ENCODE measurements around the gene CSRNP2. TPM values are rescaled to one million over a fixed set of nuclear protein-coding genes. Genes with fewer than 3 reads are reported as not detected.
"Not testable (repeated sequence)": the region's sequence is repeated elsewhere in the genome, so short reads cannot be mapped to it uniquely, and the experiment has no call there.

Gene CSRNP2
- 10 to 100 TPM; 34.9 to 44.9 (median 39.0) TPM for polyA plus RNA-seq (ENCODE audit: insufficient read length in 4 of 4)

- DNase-seq (ENCODE audit: low read depth in 4 of 4, low spot score in 2 of 4): peak; percentile 68 to 92 (median 86)
Observed at GRCh38 chr12:51083126-51083833, at the start of gene CSRNP2. TSS of gene CSRNP2 (minus strand) at chr12:51083596. CDS start at chr12:51076561, 7,035 bp downstream.

- DNase-seq (ENCODE audit: low read depth in 4 of 4, low spot score in 2 of 4): no peak
Observed at GRCh38 chr12:51132693-51133092, 49.3 kb upstream of the CSRNP2 start.

GRCh38 chr12:51131745-51132521 lies 48.5 kb upstream of the CSRNP2 start:
- DNase-seq (ENCODE audit: low read depth in 4 of 4, low spot score in 2 of 4): no peak

GRCh38 chr12:51128919-51129318 lies 45.5 kb upstream of the CSRNP2 start:
- DNase-seq (ENCODE audit: low read depth in 4 of 4, low spot score in 2 of 4): peak in 2 of 4 donors; percentile 6 to 9

- DNase-seq (ENCODE audit: low read depth in 4 of 4, low spot score in 2 of 4): no peak
Observed at GRCh38 chr12:51127050-51127729, 43.8 kb upstream of the CSRNP2 start.

- no peak for DNase-seq (ENCODE audit: low read depth in 4 of 4, low spot score in 2 of 4)
Observed at GRCh38 chr12:51126297-51126696, 42.9 kb upstream of the CSRNP2 start.

- DNase-seq (ENCODE audit: low read depth in 4 of 4, low spot score in 2 of 4): no peak
Observed at GRCh38 chr12:51124504-51124903, 41.1 kb upstream of the CSRNP2 start.

- DNase-seq (ENCODE audit: low read depth in 4 of 4, low spot score in 2 of 4): no peak
Observed at GRCh38 chr12:51122844-51123243, 39.4 kb upstream of the CSRNP2 start.

GRCh38 chr12:51118706-51119105 lies 35.3 kb upstream of the CSRNP2 start:
- DNase-seq (ENCODE audit: low read depth in 4 of 4, low spot score in 2 of 4): no peak

GRCh38 chr12:51115533-51115932 lies 32.1 kb upstream of the CSRNP2 start:
- no peak for DNase-seq (ENCODE audit: low read depth in 4 of 4, low spot score in 2 of 4)

GRCh38 chr12:51108136-51108535 lies 24.7 kb upstream of the CSRNP2 start:
- no peak for DNase-seq (ENCODE audit: low read depth in 4 of 4, low spot score in 2 of 4)

- DNase-seq (ENCODE audit: low read depth in 4 of 4, low spot score in 2 of 4): no peak
Observed at GRCh38 chr12:51103977-51104376, 20.6 kb upstream of the CSRNP2 start.

GRCh38 chr12:51098611-51099010 lies 15.2 kb upstream of the CSRNP2 start:
- DNase-seq (ENCODE audit: low read depth in 4 of 4, low spot score in 2 of 4): no peak

- DNase-seq (ENCODE audit: low read depth in 4 of 4, low spot score in 2 of 4): no peak
Observed at GRCh38 chr12:51090705-51091229, 7.4 kb upstream of the CSRNP2 start.

- DNase-seq (ENCODE audit: low read depth in 4 of 4, low spot score in 2 of 4): no peak
Observed at GRCh38 chr12:51087818-51088217, 4.4 kb upstream of the CSRNP2 start.

GRCh38 chr12:51086933-51087332 lies 3.5 kb upstream of the CSRNP2 start:
- no peak for DNase-seq (ENCODE audit: low read depth in 4 of 4, low spot score in 2 of 4)

GRCh38 chr12:51085757-51086156 lies 2.4 kb upstream of the CSRNP2 start:
- no peak for DNase-seq (ENCODE audit: low read depth in 4 of 4, low spot score in 2 of 4)

GRCh38 chr12:51082561-51083125 lies 753 bp downstream of the CSRNP2 start:
- peak; percentile 13 to 58 (median 44) for DNase-seq (ENCODE audit: low read depth in 4 of 4, low spot score in 2 of 4)

- DNase-seq (ENCODE audit: low read depth in 4 of 4, low spot score in 2 of 4): no peak
Observed at GRCh38 chr12:51081421-51081820, 2.0 kb downstream of the CSRNP2 start.

GRCh38 chr12:51080136-51080535 lies 3.3 kb downstream of the CSRNP2 start:
- DNase-seq (ENCODE audit: low read depth in 4 of 4, low spot score in 2 of 4): no peak

- DNase-seq (ENCODE audit: low read depth in 4 of 4, low spot score in 2 of 4): not testable (repeated sequence)
Observed at GRCh38 chr12:51078866-51079265, 4.5 kb downstream of the CSRNP2 start.

All from left renal cortex interstitium (tissue), 4 donors.